HFFc6 (cell line): ENCODE measurements around the gene SUOX. TPM values are rescaled to one million over a fixed set of nuclear protein-coding genes. Genes with fewer than 3 reads are reported as not detected.
"Not testable (repeated sequence)": the region's sequence is repeated elsewhere in the genome, so short reads cannot be mapped to it uniquely, and the experiment has no call there.

Source experiments
- DNase-seq: peaks from one replicate; pipeline ENCODE4 v3.0.0-alpha.2; 2018
- H3K27ac Mint-ChIP-seq: 2 replicates; pipeline ENCODE4 v1.8.0; 2020; ENCODE audit warnings: mild to moderate bottlenecking, mixed read lengths
- H3K27me3 Mint-ChIP-seq: 2 replicates; pipeline ENCODE4 v1.8.0; 2021; ENCODE audit warnings: mild to moderate bottlenecking, moderate library complexity, mixed read lengths; ENCODE audit not compliant: insufficient read depth
- H3K36me3 Mint-ChIP-seq: 2 replicates; pipeline ENCODE4 v1.8.0; 2021; ENCODE audit warnings: low read depth, mixed read lengths
- H3K4me1 Mint-ChIP-seq: 2 replicates; pipeline ENCODE4 v1.8.0; 2020; ENCODE audit warnings: low read depth, mixed read lengths
- H3K4me3 Mint-ChIP-seq: 2 replicates; pipeline ENCODE4 v1.8.0; 2020; ENCODE audit warnings: mild to moderate bottlenecking, moderate library complexity, mixed read lengths
- H3K9me3 Mint-ChIP-seq: 2 replicates; pipeline ENCODE4 v1.8.0; 2020; ENCODE audit warnings: mild to moderate bottlenecking, mixed read lengths
- total RNA-seq, 6 experiments: library from RNA; stranded (reverse); fragmentation: NEBNext Ultra II Directional; extraction: Animal tissue kit (Norgen Biotek cat#: 25700); gene quantifications; 2 replicates in 1 of 6; 3 replicates in 5 of 6; pipeline ENCODE4 v1.2.3, GENCODE V29; 2021
- TF ChIP-seq, protein P1 (sequence below): fragments of 200-600 bp; sonication (generic); IDR thresholded peaks from 2 replicates; pipeline ENCODE4 v1.5.0; 2021; ENCODE audit warnings: antibody characterized with exemption, mild to moderate bottlenecking

The SUOX gene
- total RNA-seq, 6 experiments from 2014 or later: 15.2 to 19.4 (median 17.0) TPM

DNA sequence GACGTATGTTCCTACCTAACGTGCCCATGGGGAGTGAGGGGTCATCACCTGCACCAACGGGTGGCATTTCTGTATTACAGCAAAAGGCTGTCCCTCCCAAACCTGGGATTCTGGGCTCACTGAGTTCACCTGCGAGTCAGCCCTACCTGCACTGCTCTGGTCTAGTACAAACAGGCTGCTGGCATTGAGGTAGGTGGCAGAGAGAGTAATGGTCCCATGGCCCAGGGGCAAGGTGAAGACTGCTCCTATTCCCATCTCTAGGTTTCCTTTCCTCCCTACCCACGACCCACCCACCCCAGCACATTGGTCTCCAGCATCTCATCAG, 421 bp downstream of the SUOX start:
- peak overlapping the region; percentile 100 for H3K4me3 Mint-ChIP-seq
- H3K9me3 Mint-ChIP-seq: no peaks in the 10 kb centered on the region
- peak overlapping the region; percentile 77 for H3K27ac Mint-ChIP-seq
- TF ChIP-seq, protein P1, sequence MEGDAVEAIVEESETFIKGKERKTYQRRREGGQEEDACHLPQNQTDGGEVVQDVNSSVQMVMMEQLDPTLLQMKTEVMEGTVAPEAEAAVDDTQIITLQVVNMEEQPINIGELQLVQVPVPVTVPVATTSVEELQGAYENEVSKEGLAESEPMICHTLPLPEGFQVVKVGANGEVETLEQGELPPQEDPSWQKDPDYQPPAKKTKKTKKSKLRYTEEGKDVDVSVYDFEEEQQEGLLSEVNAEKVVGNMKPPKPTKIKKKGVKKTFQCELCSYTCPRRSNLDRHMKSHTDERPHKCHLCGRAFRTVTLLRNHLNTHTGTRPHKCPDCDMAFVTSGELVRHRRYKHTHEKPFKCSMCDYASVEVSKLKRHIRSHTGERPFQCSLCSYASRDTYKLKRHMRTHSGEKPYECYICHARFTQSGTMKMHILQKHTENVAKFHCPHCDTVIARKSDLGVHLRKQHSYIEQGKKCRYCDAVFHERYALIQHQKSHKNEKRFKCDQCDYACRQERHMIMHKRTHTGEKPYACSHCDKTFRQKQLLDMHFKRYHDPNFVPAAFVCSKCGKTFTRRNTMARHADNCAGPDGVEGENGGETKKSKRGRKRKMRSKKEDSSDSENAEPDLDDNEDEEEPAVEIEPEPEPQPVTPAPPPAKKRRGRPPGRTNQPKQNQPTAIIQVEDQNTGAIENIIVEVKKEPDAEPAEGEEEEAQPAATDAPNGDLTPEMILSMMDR: no peak
- H3K27me3 Mint-ChIP-seq: no peaks in the 10 kb centered on the region
- peaks cover 4% of the 10 kb centered on the region for H3K36me3 Mint-ChIP-seq
- peaks cover 18% of the 10 kb centered on the region for H3K4me1 Mint-ChIP-seq
- DNase-seq: no peak

DNA sequence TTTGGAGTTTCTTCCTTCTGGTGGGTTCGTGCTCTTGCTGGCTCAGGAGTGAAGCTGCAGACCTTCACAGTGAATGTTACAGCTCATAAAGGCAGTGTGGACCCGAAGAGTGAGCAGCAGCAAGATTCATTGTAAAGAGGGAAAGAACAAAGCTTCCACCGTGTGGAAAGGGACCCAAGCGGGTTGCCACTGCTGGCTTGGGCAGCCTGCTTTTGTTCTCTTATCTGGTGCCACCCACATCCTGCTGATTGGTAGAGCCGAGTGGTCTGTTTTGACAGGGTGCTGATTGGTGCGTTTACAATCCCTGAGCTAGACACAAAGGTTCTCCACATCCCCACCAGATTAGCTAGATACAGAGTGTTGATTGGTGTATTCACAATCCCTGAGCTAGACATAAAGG, 2.4 kb downstream of the SUOX start:
- H3K4me3 Mint-ChIP-seq, H3K27me3 Mint-ChIP-seq, H3K27ac Mint-ChIP-seq, H3K9me3 Mint-ChIP-seq, DNase-seq: not testable (repeated sequence)
- Mint-ChIP-seq H3K36me3 (peaks cover 11% of the 10 kb centered on the region), H3K4me1 (peaks cover 18% of the 10 kb centered on the region)

DNA sequence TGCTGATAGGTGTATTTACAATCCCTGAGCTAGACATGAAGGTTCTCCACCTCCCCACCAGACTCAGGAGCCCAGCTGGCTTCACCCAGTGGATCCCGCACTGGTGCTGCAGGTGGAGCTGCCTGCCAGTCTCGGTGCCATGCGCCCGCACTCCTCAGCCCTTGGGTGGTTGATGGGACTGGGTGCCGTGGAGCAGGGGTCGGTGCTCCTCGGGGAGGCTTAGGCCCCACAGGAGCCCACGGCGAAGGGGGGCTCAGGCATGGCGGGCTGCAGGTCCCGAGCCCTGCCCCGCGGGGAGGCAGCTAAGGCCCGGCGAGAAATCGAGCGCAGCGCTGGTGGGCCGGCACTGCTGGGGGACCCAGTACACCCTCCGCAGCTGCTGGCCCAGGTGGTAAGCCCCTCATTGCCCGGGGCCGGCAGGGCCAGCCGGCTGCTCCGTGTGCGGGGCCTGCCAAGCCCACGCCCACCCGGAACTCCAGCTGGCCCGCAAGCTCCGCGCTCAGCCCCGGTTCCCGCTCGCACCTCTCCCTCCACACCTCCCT, 3.0 kb downstream of the SUOX start:
- H3K4me3 Mint-ChIP-seq, H3K27me3 Mint-ChIP-seq, DNase-seq, H3K9me3 Mint-ChIP-seq, H3K27ac Mint-ChIP-seq: not testable (repeated sequence)
- peaks cover 18% of the 10 kb centered on the region for H3K4me1 Mint-ChIP-seq
- peaks cover 12% of the 10 kb centered on the region for H3K36me3 Mint-ChIP-seq

DNA sequence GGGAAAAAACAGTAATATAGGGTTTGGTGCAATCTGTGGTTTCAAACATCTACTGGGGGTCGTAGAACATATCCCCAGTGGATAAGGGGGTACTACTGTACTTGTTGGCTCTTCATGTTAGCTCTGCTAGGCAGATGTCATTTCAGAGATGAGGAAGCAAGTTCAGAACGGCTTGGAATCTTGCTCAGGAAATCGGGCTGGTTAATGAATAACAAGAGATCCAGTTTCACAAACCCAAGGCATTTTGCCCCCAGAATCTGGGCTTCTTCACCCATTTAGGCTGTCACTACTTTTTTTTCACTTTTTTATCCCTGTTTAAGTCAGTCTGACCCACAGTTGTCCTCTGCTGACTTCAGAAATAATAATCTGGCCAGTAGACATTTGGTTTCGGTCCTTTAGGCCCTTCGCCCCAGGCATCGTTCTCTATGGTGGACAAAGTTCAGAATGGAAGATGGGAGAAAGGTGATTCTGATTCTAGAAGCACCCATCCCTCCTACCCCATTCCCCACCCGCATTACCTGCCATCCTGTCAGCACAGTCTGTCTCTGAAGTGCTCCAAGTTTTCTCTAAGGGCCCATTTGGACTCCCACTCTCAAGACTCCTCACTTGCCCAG, 4.5 kb downstream of the SUOX start:
- TF ChIP-seq, protein P1: no peak
- Mint-ChIP-seq H3K36me3 (peaks cover 12% of the 10 kb centered on the region), H3K27ac (no peak overlapping the region), H3K27me3 (no peaks in the 10 kb centered on the region), H3K4me1 (peaks cover 9% of the 10 kb centered on the region), H3K9me3 (no peaks in the 10 kb centered on the region), H3K4me3 (no peak overlapping the region)
- no peak for DNase-seq

DNA sequence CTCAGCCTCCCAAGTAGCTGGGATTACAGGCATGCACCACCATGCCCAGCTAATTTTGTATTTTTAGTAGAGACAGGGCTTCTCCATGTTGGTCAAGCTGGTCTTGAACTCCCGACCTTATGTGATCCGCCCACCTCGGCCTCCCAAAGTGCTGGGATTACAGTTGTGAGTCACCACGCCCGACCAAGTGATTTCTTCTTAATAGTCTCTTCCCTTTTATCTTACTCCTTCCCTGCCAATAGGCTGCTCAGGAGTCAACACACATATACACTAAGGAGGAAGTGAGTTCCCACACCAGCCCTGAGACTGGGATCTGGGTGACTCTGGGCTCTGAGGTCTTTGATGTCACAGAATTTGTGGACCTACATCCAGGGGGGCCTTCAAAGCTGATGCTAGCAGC, 6.3 kb downstream of the SUOX start:
- H3K9me3 Mint-ChIP-seq, H3K4me3 Mint-ChIP-seq, H3K27ac Mint-ChIP-seq, H3K27me3 Mint-ChIP-seq, DNase-seq: not testable (repeated sequence)
- Mint-ChIP-seq H3K4me1 (peaks cover 12% of the 10 kb centered on the region), H3K36me3 (peaks cover 12% of the 10 kb centered on the region)

DNA sequence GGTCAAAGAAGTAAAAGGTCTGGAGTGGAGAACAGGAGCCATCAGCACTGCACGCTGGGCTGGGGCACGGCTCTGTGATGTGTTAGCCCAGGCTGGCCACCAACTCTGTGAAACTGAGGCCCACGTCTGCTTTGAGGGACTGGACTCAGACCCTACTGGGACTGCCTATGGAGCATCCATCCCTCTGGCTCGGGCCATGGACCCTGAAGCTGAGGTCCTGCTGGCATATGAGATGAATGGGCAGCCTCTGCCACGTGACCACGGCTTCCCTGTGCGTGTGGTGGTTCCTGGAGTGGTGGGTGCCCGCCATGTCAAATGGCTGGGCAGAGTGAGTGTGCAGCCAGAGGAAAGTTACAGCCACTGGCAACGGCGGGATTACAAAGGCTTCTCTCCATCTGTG, 7.1 kb downstream of the SUOX start:
- H3K4me3 Mint-ChIP-seq: no peak overlapping the region
- H3K9me3 Mint-ChIP-seq: no peaks in the 10 kb centered on the region
- peaks cover 12% of the 10 kb centered on the region for H3K36me3 Mint-ChIP-seq
- H3K27ac Mint-ChIP-seq: no peak overlapping the region
- H3K4me1 Mint-ChIP-seq: peaks cover 18% of the 10 kb centered on the region
- DNase-seq: no peak
- TF ChIP-seq, protein P1: no peak
- H3K27me3 Mint-ChIP-seq: peaks cover 1% of the 10 kb centered on the region; the same call in 1 of the 2 replicates

DNA sequence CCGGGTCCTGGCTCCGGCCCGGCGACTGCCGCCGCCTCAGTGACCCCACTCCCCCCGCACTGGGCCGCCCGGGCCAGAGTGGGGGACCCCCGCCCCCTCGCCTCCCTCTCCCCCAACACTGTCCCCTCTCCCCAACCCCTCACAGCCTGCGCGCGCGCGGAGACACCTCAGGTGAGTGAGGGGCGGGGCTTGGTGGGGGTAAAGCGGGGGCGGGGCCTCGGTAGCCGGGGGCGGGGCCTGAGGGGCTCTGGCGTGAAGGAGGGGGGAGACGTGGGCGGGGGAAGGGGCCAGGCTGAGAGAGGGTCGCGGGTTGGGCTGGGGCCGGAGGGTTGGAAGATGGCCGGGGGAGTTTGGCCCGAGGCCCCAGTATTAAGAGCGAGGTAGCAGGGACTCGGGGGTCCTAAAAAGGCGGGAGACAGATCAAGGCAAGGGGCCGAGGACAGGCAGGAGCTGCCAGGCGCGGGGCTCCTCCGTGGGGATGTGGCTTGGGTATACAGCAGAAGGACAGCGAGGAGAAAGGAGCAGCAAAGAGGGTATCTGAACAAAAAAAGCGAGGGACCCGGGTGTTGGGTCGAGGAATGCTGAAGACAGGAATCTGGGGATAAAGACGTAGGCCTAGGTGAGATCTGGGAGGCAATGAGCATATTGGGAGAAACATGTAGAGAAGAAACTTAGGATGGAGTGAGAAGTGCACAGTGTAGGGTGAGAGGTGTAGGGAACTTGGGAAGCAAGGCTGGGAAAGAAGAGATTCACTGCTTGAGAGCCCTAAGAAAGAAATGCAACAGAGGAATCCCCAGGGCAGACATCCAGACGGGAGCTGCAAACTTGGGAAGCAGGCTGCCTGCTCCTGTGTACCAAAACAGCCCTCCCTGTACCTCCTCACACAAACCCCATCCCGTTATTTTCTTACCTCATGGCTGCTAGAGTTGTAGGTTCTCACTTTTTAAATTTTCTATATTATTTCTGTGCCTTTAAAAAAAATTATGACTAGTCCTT, 10.8 kb downstream of the SUOX start:
- H3K27ac Mint-ChIP-seq: peak overlapping the region; percentile 81
- H3K9me3 Mint-ChIP-seq: no peaks in the 10 kb centered on the region
- peaks cover 12% of the 10 kb centered on the region for H3K36me3 Mint-ChIP-seq
- DNase-seq: no peak
- H3K4me1 Mint-ChIP-seq: peaks cover 19% of the 10 kb centered on the region
- peaks cover 1% of the 10 kb centered on the region; the same call in 1 of the 2 replicates for H3K27me3 Mint-ChIP-seq
- H3K4me3 Mint-ChIP-seq: peak overlapping the region; percentile 88
- TF ChIP-seq, protein P1: no peak; the same call in 1 of the 2 replicates
